Stimulated activated CD8-positive, alpha-beta memory T cell treated with anti-CD3 and anti-CD28 coated beads, Interleukin-4, amount 100 ng/mL, for 48 hours (primary cell): ENCODE measurements around the gene CD81.

Experiments used
- DNase-seq: peaks from one replicate; pipeline ENCODE4 v3.0.0-alpha.2; 2020

The CD81 gene

GRCh38 chr11:2408671-2409070 is 31.6 kb downstream of the CD81 start:
- no peak for DNase-seq

DNA sequence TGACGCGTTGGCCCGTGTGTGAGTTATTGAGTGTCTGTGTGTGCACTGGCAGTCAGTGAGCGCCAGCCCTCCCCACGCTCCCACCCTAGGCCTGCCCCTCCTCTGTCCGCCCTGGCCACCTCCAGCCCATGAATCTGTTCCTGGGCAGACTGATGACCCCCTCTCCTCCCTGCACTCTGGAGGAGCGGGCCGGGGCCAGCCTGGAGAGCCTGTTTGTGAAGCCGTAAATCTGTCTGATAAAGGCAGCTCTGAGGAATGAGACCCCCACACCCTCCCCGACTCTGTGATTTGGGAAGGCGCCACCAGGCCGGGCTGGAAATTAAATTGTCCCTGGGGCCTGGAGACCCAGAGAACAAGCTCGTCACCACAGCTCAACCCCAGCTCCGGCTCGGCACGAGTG is 32.0 kb downstream of the CD81 start:
- no peak for DNase-seq

DNA sequence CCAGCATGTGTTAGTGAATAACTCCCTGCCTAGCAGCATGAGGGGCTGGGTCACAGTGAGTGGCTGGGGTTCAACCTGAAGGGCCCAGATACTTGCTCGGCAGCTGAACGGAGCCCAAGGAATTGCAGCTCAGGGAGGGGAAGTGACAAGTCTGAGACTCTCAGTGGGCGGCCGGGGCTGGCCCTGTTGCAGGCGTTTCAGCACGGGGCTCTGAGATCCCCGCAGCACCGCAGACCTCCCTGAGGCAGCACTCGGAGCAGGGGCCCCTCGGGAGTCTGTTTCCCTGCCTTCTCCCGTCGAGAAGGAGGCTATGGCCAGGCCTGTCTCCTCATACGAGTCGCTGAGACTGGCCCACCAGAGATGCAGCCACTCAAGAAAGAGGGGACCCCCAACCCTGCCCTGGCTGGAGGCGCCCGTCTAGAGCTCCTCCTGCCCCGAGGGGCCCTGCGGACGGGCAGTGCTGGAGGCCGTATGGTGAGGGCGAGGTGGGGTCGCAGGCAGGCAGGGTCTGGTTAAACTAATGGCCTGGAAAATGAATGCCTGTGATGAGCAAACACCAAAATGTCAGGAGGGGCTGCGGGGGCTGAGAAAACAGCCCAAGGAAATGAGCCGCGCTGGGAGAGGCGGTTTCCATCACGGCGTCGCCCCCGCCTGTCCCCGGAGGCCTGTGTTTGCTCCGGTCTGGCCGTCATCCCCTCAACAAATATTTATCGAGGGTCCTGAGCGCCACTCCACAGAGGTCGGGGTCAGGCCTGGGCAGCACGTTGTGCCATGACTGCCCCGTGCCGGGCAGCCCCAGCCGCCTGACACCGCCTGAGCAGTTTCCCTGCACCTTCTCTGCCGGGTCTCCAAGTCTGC is 32.7 kb downstream of the CD81 start:
- no peak for DNase-seq

DNA sequence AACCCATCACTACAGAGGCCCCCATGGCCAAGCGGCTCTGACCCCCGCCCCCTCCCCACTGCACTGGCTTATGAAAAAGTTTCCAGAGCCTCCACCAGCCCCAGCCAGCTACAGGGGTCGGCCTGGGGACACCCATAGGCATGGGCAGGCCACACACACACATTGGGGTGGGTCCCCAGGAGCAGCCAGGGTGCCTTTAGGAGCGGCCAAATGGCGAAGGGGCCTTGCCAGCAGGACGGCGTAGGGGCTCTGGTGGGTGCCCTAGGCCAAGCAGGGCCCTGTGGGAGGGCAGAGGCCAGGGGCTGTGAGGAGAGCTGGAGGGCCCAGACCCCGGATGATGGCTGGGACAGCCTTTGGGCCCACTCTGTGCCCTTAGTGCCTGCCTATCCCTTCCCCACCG is 33.5 kb downstream of the CD81 start:
- DNase-seq = no peak

- no peak for DNase-seq
Observed at GRCh38 chr11:2411446-2412305, 34.6 kb downstream of the CD81 start.

DNA sequence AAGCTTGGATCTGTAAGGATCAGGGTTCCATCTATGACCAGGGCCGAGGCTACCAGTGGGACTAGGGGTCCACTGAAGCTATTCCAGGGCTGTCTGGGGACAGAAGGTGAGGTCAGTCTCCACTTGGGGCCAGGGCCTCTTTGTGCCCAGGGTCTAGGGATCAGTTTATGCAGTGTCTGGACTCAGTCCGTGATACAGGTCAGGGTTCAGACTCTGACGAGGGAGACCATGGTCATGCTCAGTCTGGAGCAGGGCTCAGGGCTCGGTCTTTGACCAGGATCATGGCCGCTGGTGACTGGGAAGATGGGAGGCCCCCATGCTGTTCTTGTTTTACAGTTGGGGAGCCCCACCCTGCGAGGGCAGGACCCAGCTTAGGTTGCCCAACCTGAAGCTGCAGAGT is 35.2 kb downstream of the CD81 start:
- DNase-seq = no peak

- no peak for DNase-seq
Observed at GRCh38 chr11:2413742-2414579, 36.9 kb downstream of the CD81 start.

DNA sequence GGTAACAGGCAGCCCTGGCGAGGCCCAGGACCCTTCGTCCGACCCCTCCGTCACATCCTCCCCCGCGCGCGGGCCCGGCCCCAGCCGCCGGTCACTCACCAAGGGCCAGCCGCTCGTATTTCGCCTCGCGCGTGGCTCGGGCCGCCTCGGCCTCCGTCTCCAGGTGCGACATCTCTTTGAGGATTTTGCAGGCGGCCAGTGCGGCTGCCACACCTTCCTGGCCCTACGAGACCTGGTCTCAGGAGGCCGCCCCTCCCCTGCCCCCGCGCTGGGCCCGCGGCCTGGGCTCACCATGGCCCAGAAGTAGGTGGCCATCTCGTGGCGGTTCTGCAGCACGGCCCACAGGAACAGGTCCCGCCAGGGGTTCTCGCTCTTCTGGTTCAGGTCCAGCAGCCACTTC is 37.5 kb downstream of the CD81 start:
- no peak for DNase-seq

DNA sequence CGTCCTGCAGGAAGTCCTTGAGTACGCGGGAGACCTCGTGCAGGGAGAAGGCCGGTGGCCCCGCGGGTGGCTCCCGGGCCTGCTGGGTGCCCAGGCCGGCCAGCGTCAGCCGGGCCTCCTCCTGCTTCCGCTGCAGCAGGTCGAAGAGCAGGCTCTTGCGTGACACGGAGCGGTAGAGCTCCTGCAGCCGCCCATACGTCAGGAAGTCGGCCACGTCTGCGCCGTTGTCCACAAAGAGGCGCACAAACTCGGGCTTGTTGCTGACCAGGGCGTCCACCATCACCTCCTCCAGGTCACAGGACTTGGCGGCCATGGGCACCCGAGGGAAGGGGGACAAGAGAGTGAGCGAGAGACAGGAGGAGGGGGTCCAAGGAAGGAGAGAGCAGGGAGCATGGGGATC is 38.1 kb downstream of the CD81 start:
- DNase-seq = no peak

GRCh38 chr11:2415601-2416380 is 38.7 kb downstream of the CD81 start:
- DNase-seq = no peak

DNA sequence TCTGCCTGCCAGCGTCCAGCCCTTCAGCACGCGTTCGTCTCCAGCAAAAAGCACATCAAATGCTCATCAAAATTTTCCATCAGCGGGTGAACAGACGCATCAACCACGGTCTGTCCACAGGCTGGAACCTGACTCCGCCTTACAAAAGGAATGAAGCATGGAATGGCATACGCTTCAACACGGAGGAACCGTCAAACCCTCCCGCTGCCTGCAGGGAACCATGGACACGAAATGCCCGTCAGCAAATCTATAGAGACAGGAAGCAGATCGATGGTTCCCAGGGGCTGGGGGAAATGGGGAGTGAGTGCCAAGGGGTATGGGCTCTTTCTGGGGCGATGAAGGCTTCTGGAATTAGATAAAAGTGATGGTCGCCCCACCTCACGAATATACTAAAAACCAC is 39.7 kb downstream of the CD81 start:
- no peak for DNase-seq

- DNase-seq = no peak
Observed at GRCh38 chr11:2417856-2418692, 41.0 kb downstream of the CD81 start.

DNA sequence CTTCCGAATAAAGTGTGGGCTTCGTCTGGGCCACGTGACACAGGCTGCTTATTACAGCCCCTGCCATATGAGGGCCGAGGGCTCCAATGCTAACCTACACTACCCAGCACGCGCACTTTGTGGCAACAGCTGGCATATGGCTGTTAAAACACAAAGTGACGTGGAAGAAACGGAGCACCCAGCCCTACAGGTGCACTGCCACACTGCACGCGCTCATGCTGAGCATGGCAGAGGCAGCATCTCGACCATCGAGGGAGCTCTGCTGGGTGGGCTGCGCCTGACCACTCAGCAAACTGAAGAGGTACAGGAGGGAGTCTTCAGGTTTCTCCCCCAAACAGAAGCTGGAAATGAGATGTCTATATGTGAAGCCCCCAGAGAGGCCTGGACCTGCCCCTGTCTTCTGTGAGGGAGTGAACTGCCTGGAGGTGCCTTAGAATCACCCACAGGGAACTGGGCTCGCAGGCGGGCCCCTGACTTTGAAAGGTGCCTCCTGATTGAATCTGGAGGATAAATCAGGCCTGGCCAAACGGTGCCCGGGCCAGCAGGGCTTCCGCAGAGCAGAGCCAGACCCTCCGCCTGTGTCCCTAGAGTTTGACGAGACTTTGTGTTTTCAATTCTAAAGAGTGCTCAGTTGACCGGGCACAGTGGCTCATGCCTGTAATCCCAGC is 41.7 kb downstream of the CD81 start:
- DNase-seq = no peak

DNA sequence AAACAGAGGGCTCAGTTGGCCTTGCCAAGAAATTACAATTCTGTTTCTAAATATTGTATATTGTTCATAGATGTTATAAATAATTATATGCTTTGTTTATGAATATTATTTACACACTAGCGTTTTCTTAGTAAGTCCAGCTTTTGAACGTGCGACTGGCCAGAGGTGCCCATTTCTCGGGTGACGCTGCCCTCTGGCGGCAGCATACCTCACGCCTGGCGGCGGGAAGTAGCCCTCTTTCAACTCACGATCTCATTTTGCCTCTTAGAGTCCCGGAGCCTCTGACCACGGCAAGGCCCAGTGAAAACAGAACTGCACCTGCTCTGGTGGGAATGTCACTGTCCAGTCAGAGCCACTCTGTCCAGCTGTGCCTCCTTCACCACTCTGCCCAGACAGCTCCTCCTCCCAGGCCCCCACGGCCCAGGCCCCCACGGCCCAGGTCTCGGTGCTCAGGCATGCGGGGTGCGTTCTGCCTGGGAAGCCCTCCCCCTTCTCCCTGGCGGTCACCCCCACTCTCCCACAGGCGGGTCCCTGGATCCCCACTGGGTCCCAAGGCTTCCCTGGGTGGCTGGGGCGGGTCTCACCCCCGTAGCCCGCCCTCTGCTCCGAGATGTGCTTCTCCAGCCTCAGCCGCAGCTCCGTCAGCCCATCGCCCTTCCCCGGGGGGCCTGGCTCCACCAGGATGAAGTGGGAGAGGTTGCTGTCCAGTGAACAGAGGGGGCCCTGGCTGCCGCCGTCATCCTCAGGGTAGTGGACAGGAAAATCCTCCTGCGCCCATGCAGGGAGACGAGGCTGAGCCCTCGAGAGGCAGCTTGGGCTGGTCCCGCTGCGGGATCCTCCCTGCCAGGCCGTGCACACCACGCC is 42.8 kb downstream of the CD81 start:
- peak; percentile 80 for DNase-seq

- DNase-seq = peak; percentile 82
Observed at GRCh38 chr11:2420502-2421225, 43.6 kb downstream of the CD81 start.

DNA sequence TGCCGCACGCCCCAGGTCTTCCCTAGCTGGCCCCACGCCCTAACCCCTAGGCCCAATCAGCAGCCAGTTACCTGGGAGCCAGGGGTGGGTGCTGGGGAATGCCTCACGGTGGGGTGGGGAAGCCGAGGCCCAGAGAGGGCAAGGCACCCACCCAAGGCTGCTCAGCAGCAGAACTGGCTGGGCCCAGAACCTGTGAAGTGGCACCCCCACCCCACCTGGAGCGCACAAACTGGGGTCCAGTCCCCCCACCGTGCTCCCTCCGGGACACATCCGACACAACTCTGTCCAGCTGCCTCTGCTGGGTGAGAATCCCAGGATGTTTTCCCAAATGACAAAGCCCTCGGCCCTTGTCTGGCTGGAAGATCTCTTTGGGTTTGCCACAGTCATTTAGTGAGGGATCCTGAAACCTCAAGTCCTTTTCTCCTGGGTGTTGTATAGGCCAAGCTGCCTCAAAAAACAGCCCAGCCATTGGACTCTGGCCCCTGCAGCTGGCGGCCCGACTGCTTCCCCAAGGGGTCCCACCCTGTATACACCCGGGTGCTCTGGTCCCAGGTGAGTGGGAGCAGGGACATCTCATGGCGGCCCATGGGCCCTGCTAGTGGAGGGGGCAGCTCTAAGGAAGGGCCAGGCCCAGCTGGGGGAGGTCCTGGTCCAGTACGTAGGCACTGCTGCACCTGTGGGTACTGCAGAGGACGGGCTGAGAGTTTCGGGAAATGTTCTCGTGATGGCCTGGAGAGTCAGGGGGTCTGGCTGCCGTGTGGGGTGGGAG is 44.3 kb downstream of the CD81 start:
- no peak for DNase-seq

GRCh38 chr11:2421996-2422395 is 44.9 kb downstream of the CD81 start:
- DNase-seq = no peak

DNA sequence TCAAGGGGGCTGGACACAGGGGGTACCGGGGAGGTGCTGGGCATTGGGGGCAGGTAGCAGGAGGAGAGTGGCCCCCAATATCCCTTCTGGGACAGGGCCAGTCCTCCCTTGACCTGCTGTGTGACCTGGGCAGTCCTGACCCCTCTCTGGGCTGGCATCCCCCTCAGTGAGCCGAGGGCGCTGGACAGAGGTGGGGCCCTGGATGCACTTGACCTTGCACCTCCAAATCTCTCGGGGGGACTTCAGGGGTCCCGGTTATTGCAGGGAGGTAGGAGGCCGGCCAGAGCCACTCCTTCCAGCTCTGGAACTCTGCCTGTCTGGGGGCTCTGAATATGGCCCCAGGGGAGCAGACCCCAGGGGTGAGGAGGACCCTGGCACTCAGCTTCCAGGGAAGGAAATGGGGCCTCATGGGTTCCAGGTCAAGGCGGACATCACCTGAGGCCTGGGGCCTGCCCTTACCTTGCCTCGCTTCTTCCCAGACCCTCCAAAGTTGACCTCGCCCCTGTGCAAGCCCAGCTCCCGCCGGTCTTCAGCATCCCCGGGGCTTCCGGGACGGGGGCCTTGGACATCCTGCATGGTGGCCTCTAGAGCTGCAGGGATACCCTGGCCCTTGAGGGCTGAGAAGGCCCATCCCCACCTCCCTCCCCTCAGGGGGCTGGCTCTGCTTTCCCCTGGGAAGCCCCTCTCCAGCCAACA is 45.5 kb downstream of the CD81 start:
- no peak for DNase-seq
